Stimulated activated naive CD4-positive, alpha-beta T cell treated with Interleukin-2 at 50 U/mL for 16 hours (primary cell): ENCODE measurements around the gene SH2D1A.
"Not testable (repeated sequence)": the region's sequence is repeated elsewhere in the genome, so short reads cannot be mapped to it uniquely, and the experiment has no call there.

Experiments
- DNase-seq: peaks from one replicate; lab custom pipeline; 2025; lab: John Stamatoyannopoulos, UW

Gene SH2D1A

GRCh38 chrX:124346117-124346876 lies at the start of gene SH2D1A:
TSS of gene SH2D1A (plus strand) at chrX:124346563. CDS start at chrX:124346643, 80 bp downstream.
- DNase-seq, result no peak

GRCh38 chrX:124299323-124299722 lies 47.0 kb upstream of the SH2D1A start:
- not testable (repeated sequence) for DNase-seq

GRCh38 chrX:124300405-124300804 lies 46.0 kb upstream of the SH2D1A start:
- DNase-seq, result no peak

GRCh38 chrX:124307253-124307907 lies 39.0 kb upstream of the SH2D1A start:
- no peak for DNase-seq

GRCh38 chrX:124325732-124326131 lies 20.6 kb upstream of the SH2D1A start:
- no peak for DNase-seq

- DNase-seq, result no peak
These were observed 17.6 kb upstream of the SH2D1A start for GRCh38 chrX:124328765-124329164.

- DNase-seq, result no peak
These were observed 13.6 kb upstream of the SH2D1A start, which contains the start of gene TEX13D for GRCh38 chrX:124332481-124333424. TSS of gene TEX13D (plus strand) at chrX:124332660. CDS start at chrX:124332918, 258 bp downstream.

- no peak for DNase-seq
These were observed 12.5 kb upstream of the SH2D1A start for GRCh38 chrX:124333862-124334261.

GRCh38 chrX:124334555-124334954 lies 11.8 kb upstream of the SH2D1A start:
- not testable (repeated sequence) for DNase-seq

- no peak for DNase-seq
These were observed 10.8 kb upstream of the SH2D1A start for GRCh38 chrX:124335598-124335997.

- DNase-seq, result no peak
These were observed 8.4 kb upstream of the SH2D1A start for GRCh38 chrX:124337916-124338315.

GRCh38 chrX:124338733-124339514 lies 7.4 kb upstream of the SH2D1A start:
- DNase-seq, result no peak

GRCh38 chrX:124341396-124342132 lies 4.8 kb upstream of the SH2D1A start:
- DNase-seq, result no peak

GRCh38 chrX:124342174-124342867 lies 4.0 kb upstream of the SH2D1A start:
- DNase-seq, result no peak

GRCh38 chrX:124343016-124343415 lies 3.3 kb upstream of the SH2D1A start:
- no peak for DNase-seq

GRCh38 chrX:124344246-124344645 lies 2.1 kb upstream of the SH2D1A start:
- DNase-seq, result no peak

- DNase-seq, result no peak
These were observed 496 bp downstream of the SH2D1A start for GRCh38 chrX:124346877-124347241.

- peak; percentile 31 for DNase-seq
These were observed 879 bp downstream of the SH2D1A start for GRCh38 chrX:124347242-124347641.

- no peak for DNase-seq
These were observed 1.8 kb downstream of the SH2D1A start for GRCh38 chrX:124348182-124348581.

- no peak for DNase-seq
These were observed 2.6 kb downstream of the SH2D1A start for GRCh38 chrX:124348885-124349453.
